OCI-LY7 (cell line): Measurements from ENCODE around the gene CHCHD6. TPM values are rescaled to one million over a fixed set of nuclear protein-coding genes. Genes with fewer than 3 reads are reported as not detected.

Experiments
- BruUV-seq: library from RNA; stranded (reverse); fragments of 400-500 nt; replicated peaks from 2 replicates; lab custom pipeline; 2021; lab: Mats Ljungman, UMichigan
- CTCF ChIA-PET: fragments of 300-600 bp; sonication (Branson Sonifier 250); formaldehyde crosslinking; loops from one replicate; lab custom pipeline; 2022; ENCODE audit warnings: antibody characterized with exemption; ENCODE audit not compliant: unreplicated experiment; lab: Charles Lee
- POLR2A ChIA-PET: fragments of 300-600 bp; sonication (Branson Sonifier 250); formaldehyde crosslinking; loops from one replicate; lab custom pipeline; 2022; ENCODE audit warnings: antibody characterized with exemption; lab: Charles Lee
- DNase-seq: peaks from one replicate; pipeline ENCODE4 v3.0.0-alpha.2; 2015; ENCODE audit warnings: low spot score
- H2AFZ ChIP-seq: fragments of 200-600 bp; sonication (generic), shearing (Covaris generic); 2 replicates; pipeline ENCODE4 v1.6.1; 2014; ENCODE audit warnings: mild to moderate bottlenecking, antibody characterized with exemption, low read length, moderate library complexity
- H3K27ac ChIP-seq: fragments of 200-600 bp; sonication (generic); 2 replicates; pipeline ENCODE4 v1.5.1; 2014; ENCODE audit warnings: mixed run types, low read depth, mild to moderate bottlenecking, moderate library complexity, low read length, inconsistent platforms; ENCODE audit not compliant: poor library complexity, severe bottlenecking
- H3K36me3 ChIP-seq: fragments of 200-600 bp; sonication (generic); 2 replicates; pipeline ENCODE4 v1.6.1; 2014; ENCODE audit warnings: mild to moderate bottlenecking, antibody characterized with exemption, low read length, moderate library complexity, mixed read lengths; ENCODE audit not compliant: insufficient read depth
- H3K4me1 ChIP-seq: fragments of 200-600 bp; sonication (generic); 2 replicates; pipeline ENCODE4 v1.5.1; 2014; ENCODE audit warnings: mild to moderate bottlenecking, low read length; ENCODE audit not compliant: insufficient read depth, poor library complexity, severe bottlenecking
- H3K4me2 ChIP-seq: fragments of 200-600 bp; sonication (generic); 2 replicates; pipeline ENCODE4 v1.6.1; 2014; ENCODE audit warnings: mild to moderate bottlenecking, low read length
- H3K4me3 ChIP-seq: fragments of 200-600 bp; sonication (generic); 2 replicates; pipeline ENCODE4 v1.5.1; 2014; ENCODE audit warnings: mild to moderate bottlenecking, low read depth, low read length; ENCODE audit not compliant: poor library complexity, severe bottlenecking
- H3K79me2 ChIP-seq: fragments of 200-600 bp; sonication (generic); 2 replicates; pipeline ENCODE4 v1.6.1; 2016; ENCODE audit warnings: low read depth, mild to moderate bottlenecking, low read length, moderate library complexity, mixed read lengths; ENCODE audit not compliant: insufficient read depth
- H3K9me2 ChIP-seq: fragments of 200-600 bp; sonication (generic); 2 replicates; pipeline ENCODE4 v1.6.1; 2016; ENCODE audit warnings: mild to moderate bottlenecking, low read length, mixed read lengths; ENCODE audit not compliant: insufficient read depth
- H3K9me3 ChIP-seq: fragments of 200-600 bp; sonication (generic); 2 replicates; pipeline ENCODE4 v1.6.1; 2014; ENCODE audit warnings: mild to moderate bottlenecking, mixed run types, low read length, mixed read lengths
- H4K20me1 ChIP-seq: fragments of 200-600 bp; sonication (generic); 2 replicates; pipeline ENCODE4 v1.6.1; 2014; ENCODE audit warnings: mild to moderate bottlenecking, antibody characterized with exemption, low read length, moderate library complexity, mixed read lengths; ENCODE audit not compliant: insufficient read depth
- CTCF ChIP-seq: fragments of 200-600 bp; sonication (generic); conservative IDR thresholded peaks from 2 replicates; pipeline ENCODE4 v1.5.1; 2014; ENCODE audit warnings: mild to moderate bottlenecking, antibody characterized with exemption, low read length, moderate library complexity, mixed read lengths
- EZH2phosphoT487 ChIP-seq: fragments of 200-600 bp; sonication (generic); IDR thresholded peaks from 2 replicates; pipeline ENCODE4 v1.6.1; 2018; ENCODE audit warnings: low read depth, borderline replicate concordance, mild to moderate bottlenecking, mixed run types, antibody characterized with exemption, low read length, moderate library complexity, mixed read lengths
- intact Hi-C: fragments of 100-400 bp; cut with micrococcal nuclease; formaldehyde crosslinking; loops from one replicate; pipeline ENCODE4 v1.10.0; 2022; ENCODE audit not compliant: unreplicated experiment
- total RNA-seq, 2 experiments: library from RNA; depleted of rRNA in 1 of 2; stranded (reverse); fragments of >200 nt in 1 of 2; shearing (Covaris generic) in 1 of 2; gene quantifications; 2 replicates each; pipeline ENCODE4 v1.2.3, GENCODE V29; 2014 to 2022

The CHCHD6 gene
- total RNA-seq, 2 experiments from 2014 or later = 14.7 to 21.2 TPM

GRCh38 chr3:126961191-126961790, 257.3 kb downstream of the CHCHD6 start:
- Histone ChIP-seq H3K4me3 (no peak overlapping the region), H4K20me1 (no peaks in the 10 kb centered on the region), H3K9me2 (no peaks in the 10 kb centered on the region), H2AFZ (no peak overlapping the region), H3K27ac (no peak overlapping the region), H3K36me3 (no peaks in the 10 kb centered on the region), H3K79me2 (no peaks in the 10 kb centered on the region), H3K4me1 (peaks cover 12% of the 10 kb centered on the region), H3K4me2 (no peak overlapping the region), H3K9me3 (no peaks in the 10 kb centered on the region)
- no peak for TF ChIP-seq CTCF
- TF ChIP-seq EZH2phosphoT487 = no peak
- ChIA-PET CTCF (interaction anchor here (0.6 kb wide), 3 partner anchors 21 to 464 kb away, joined by 4 read pairs; partner anchors contain the start of gene PLXNA1), POLR2A (no interaction called here)
- intact Hi-C loops = no loop called here
- no peak for DNase-seq
- no TSS peak for BruUV-seq

GRCh38 chr3:126961791-126962461, 257.9 kb downstream of the CHCHD6 start:
- intact Hi-C loops = no loop called here
- no peak for DNase-seq
- Histone ChIP-seq H3K79me2 (no peaks in the 10 kb centered on the region), H3K9me3 (no peaks in the 10 kb centered on the region), H2AFZ (no peak overlapping the region), H3K4me2 (no peak overlapping the region), H3K4me1 (peaks cover 5% of the 10 kb centered on the region), H3K9me2 (no peaks in the 10 kb centered on the region), H3K27ac (no peak overlapping the region), H4K20me1 (no peaks in the 10 kb centered on the region), H3K4me3 (no peak overlapping the region), H3K36me3 (no peaks in the 10 kb centered on the region)
- BruUV-seq = no TSS peak
- CTCF ChIA-PET = no interaction called here
- TF ChIP-seq EZH2phosphoT487 = no peak
- POLR2A ChIA-PET = no interaction called here

- TF ChIP-seq CTCF = no peak
- no peak for TF ChIP-seq EZH2phosphoT487
- DNase-seq = no peak
- intact Hi-C loops = no loop called here
- no peaks in the 10 kb centered on the region for H3K79me2 ChIP-seq
- BruUV-seq = no TSS peak
- H3K27ac ChIP-seq = no peak overlapping the region
- H3K4me2 ChIP-seq = no peak overlapping the region
- no peaks in the 10 kb centered on the region for H3K4me1 ChIP-seq
- ChIA-PET POLR2A (no interaction called here), CTCF (no interaction called here)
- no peak overlapping the region for H3K4me3 ChIP-seq
- no peaks in the 10 kb centered on the region for H4K20me1 ChIP-seq
- H3K36me3 ChIP-seq = no peaks in the 10 kb centered on the region
- no peak overlapping the region for H2AFZ ChIP-seq
- H3K9me3 ChIP-seq = no peaks in the 10 kb centered on the region
- no peaks in the 10 kb centered on the region for H3K9me2 ChIP-seq
These were observed 258.7 kb downstream of the CHCHD6 start for GRCh38 chr3:126962756-126963155.
